ENCODE results near the gene MINDY1. TPM values are rescaled to one million over a fixed set of nuclear protein-coding genes. Genes with fewer than 3 reads are reported as not detected.

The MINDY1 gene
- total RNA-seq, 1 donor from 2014 or later, result 8.8 TPM

GRCh38 chr1:151039521-151039920, 32.8 kb upstream of the MINDY1 start:
- no peak for TF ChIP-seq EZH2 (IDR thresholded peaks at IDR 0.05; ENCODE audit: insufficient read depth, low read length)
- no peak for TF ChIP-seq CTCF (IDR thresholded peaks at IDR 0.05; ENCODE audit: insufficient read depth, low read depth, low read length)
- no peaks in the 10 kb centered on the region for H3K27me3 ChIP-seq (ENCODE audit: insufficient read depth, low read length)
- H2AFZ ChIP-seq (ENCODE audit: low read depth, low read length), result no peak overlapping the region
- no peak overlapping the region for H3K4me3 ChIP-seq (ENCODE audit: insufficient read depth, low read depth, low read length)
- DNase-seq (ENCODE audit: low read depth), result no peak
- no peaks in the 10 kb centered on the region for H3K27me3 Mint-ChIP-seq (ENCODE audit: low read depth, unreplicated experiment)
- H3K79me2 ChIP-seq (ENCODE audit: insufficient read depth, low read length), result no peaks in the 10 kb centered on the region
- no peaks in the 10 kb centered on the region for H3K4me1 ChIP-seq (ENCODE audit: insufficient read depth, low read length)
- H3K36me3 ChIP-seq (ENCODE audit: insufficient read depth, low read length), result no peaks in the 10 kb centered on the region
- no peaks in the 10 kb centered on the region for H3K9me3 ChIP-seq (ENCODE audit: insufficient read depth, low read depth, low read length)
- H3K27ac Mint-ChIP-seq (ENCODE audit: unreplicated experiment), result no peak overlapping the region
- H3K27ac ChIP-seq (ENCODE audit: low read depth, low read length), result no peak overlapping the region
- no peaks in the 10 kb centered on the region for H3K9me3 Mint-ChIP-seq (ENCODE audit: unreplicated experiment)
- no peak overlapping the region for H3K4me3 Mint-ChIP-seq (ENCODE audit: unreplicated experiment)
- no peak for FAIRE-seq
- H3K4me1 Mint-ChIP-seq (ENCODE audit: low read depth, unreplicated experiment), result peaks cover under 1% of the 10 kb centered on the region
- H3K9ac ChIP-seq (ENCODE audit: low read length), result no peak overlapping the region
- H4K20me1 ChIP-seq (ENCODE audit: insufficient read depth, low read length), result no peaks in the 10 kb centered on the region
- no peak overlapping the region for H3K4me2 ChIP-seq (ENCODE audit: low read length)
- H3K36me3 Mint-ChIP-seq (ENCODE audit: low read depth, unreplicated experiment), result peaks cover 17% of the 10 kb centered on the region

- Mint-ChIP-seq H3K4me3 (ENCODE audit: unreplicated experiment) (no peak overlapping the region), H3K27ac (ENCODE audit: unreplicated experiment) (no peak overlapping the region)
- no peak for FAIRE-seq
These were observed 30.3 kb upstream of the MINDY1 start for GRCh38 chr1:151037032-151037431.

More at GRCh38 chr1:151037032-151037431, 30.3 kb upstream of the MINDY1 start:
- Histone ChIP-seq H3K79me2 (ENCODE audit: insufficient read depth, low read length) (no peaks in the 10 kb centered on the region), H3K36me3 (ENCODE audit: insufficient read depth, low read length) (no peaks in the 10 kb centered on the region), H4K20me1 (ENCODE audit: insufficient read depth, low read length) (no peaks in the 10 kb centered on the region), H3K27me3 (ENCODE audit: insufficient read depth, low read length) (no peaks in the 10 kb centered on the region), H3K9me3 (ENCODE audit: insufficient read depth, low read depth, low read length) (no peaks in the 10 kb centered on the region), H3K4me1 (ENCODE audit: insufficient read depth, low read length) (no peaks in the 10 kb centered on the region), H3K4me2 (ENCODE audit: low read length) (no peak overlapping the region), H3K4me3 (ENCODE audit: insufficient read depth, low read depth, low read length) (no peak overlapping the region), H3K9ac (ENCODE audit: low read length) (no peak overlapping the region), H2AFZ (ENCODE audit: low read depth, low read length) (no peak overlapping the region), H3K27ac (ENCODE audit: low read depth, low read length) (no peak overlapping the region)
- peaks cover 21% of the 10 kb centered on the region for H3K36me3 Mint-ChIP-seq (ENCODE audit: low read depth, unreplicated experiment)
- DNase-seq (ENCODE audit: low read depth), result no peak
- TF ChIP-seq CTCF (IDR thresholded peaks at IDR 0.05; ENCODE audit: insufficient read depth, low read depth, low read length) (no peak), EZH2 (IDR thresholded peaks at IDR 0.05; ENCODE audit: insufficient read depth, low read length) (no peak)
- peaks cover 8% of the 10 kb centered on the region for H3K4me1 Mint-ChIP-seq (ENCODE audit: low read depth, unreplicated experiment)
- no peaks in the 10 kb centered on the region for H3K9me3 Mint-ChIP-seq (ENCODE audit: unreplicated experiment)
- H3K27me3 Mint-ChIP-seq (ENCODE audit: low read depth, unreplicated experiment), result no peaks in the 10 kb centered on the region
